ENCODE results near the gene KRTAP10-3. TPM values are rescaled to one million over a fixed set of nuclear protein-coding genes. Genes with fewer than 3 reads are reported as not detected.

KRTAP10-3 gene
- total RNA-seq, 4 donors from 2014 or later, result not detected

- TF ChIP-seq CTCF (IDR thresholded peaks at IDR 0.05) (no peak), POLR2A (IDR thresholded peaks at IDR 0.05) (no peak)
Observed at GRCh38 chr21:44528634-44528995, 30.0 kb downstream of the KRTAP10-3 start.

GRCh38 chr21:44527983-44528633, 30.5 kb downstream of the KRTAP10-3 start:
- peak in 2 of 3 donors; percentile 29 to 41 for DNase-seq
- Histone ChIP-seq H3K27me3 (no peaks in the 10 kb centered on the region), H3K4me1 (no peaks in the 10 kb centered on the region), H3K4me3 (no peak overlapping the region), H3K36me3 (no peaks in the 10 kb centered on the region), H3K9me3 (no peaks in the 10 kb centered on the region), H3K27ac (no peak overlapping the region)
- TF ChIP-seq CTCF (IDR thresholded peaks at IDR 0.05) (no peak), POLR2A (IDR thresholded peaks at IDR 0.05) (no peak)

More at GRCh38 chr21:44528634-44528995, 30.0 kb downstream of the KRTAP10-3 start:
- Histone ChIP-seq H3K27ac (no peak overlapping the region), H3K4me3 (no peak overlapping the region), H3K36me3 (no peaks in the 10 kb centered on the region), H3K27me3 (no peaks in the 10 kb centered on the region), H3K4me1 (no peaks in the 10 kb centered on the region), H3K9me3 (no peaks in the 10 kb centered on the region)
- DNase-seq, result peak in 1 of 3 donors; percentile 17

- Histone ChIP-seq H3K4me1 (no peaks in the 10 kb centered on the region), H3K27ac (no peak overlapping the region), H3K9me3 (no peaks in the 10 kb centered on the region), H3K4me3 (no peak overlapping the region), H3K36me3 (no peaks in the 10 kb centered on the region), H3K27me3 (no peaks in the 10 kb centered on the region)
- DNase-seq, result peak in 2 of 3 donors; percentile 24 to 27
- TF ChIP-seq CTCF (IDR thresholded peaks at IDR 0.05), result no peak
- TF ChIP-seq POLR2A (IDR thresholded peaks at IDR 0.05), result no peak
Observed at GRCh38 chr21:44527156-44527982, 31.2 kb downstream of the KRTAP10-3 start.

- DNase-seq, result peak in 1 of 3 donors; percentile 25
- Histone ChIP-seq H3K4me1 (no peaks in the 10 kb centered on the region), H3K27me3 (no peaks in the 10 kb centered on the region), H3K9me3 (no peaks in the 10 kb centered on the region), H3K36me3 (no peaks in the 10 kb centered on the region), H3K27ac (no peak overlapping the region), H3K4me3 (no peak overlapping the region)
- no peak for TF ChIP-seq POLR2A (IDR thresholded peaks at IDR 0.05)
- TF ChIP-seq CTCF (IDR thresholded peaks at IDR 0.05), result no peak
Observed at GRCh38 chr21:44526096-44526997, 32.2 kb downstream of the KRTAP10-3 start.

- Histone ChIP-seq H3K4me1 (no peaks in the 10 kb centered on the region), H3K9me3 (no peaks in the 10 kb centered on the region), H3K4me3 (no peak overlapping the region), H3K27me3 (no peaks in the 10 kb centered on the region), H3K27ac (no peak overlapping the region), H3K36me3 (no peaks in the 10 kb centered on the region)
- TF ChIP-seq CTCF (IDR thresholded peaks at IDR 0.05) (no peak), POLR2A (IDR thresholded peaks at IDR 0.05) (no peak)
- DNase-seq, result peak in 1 of 3 donors; percentile 39
Observed at GRCh38 chr21:44525391-44526095, 33.1 kb downstream of the KRTAP10-3 start.
